ENCODE data around the gene ATF6. TPM values are rescaled to one million over a fixed set of nuclear protein-coding genes. Genes with fewer than 3 reads are reported as not detected.

ATF6 gene
- total and polyA plus RNA-seq, 2 donors (not counting 3 experiments of a cell fraction or from before 2014, with no cell fraction given), result 24.9 to 40.3 TPM

DNA sequence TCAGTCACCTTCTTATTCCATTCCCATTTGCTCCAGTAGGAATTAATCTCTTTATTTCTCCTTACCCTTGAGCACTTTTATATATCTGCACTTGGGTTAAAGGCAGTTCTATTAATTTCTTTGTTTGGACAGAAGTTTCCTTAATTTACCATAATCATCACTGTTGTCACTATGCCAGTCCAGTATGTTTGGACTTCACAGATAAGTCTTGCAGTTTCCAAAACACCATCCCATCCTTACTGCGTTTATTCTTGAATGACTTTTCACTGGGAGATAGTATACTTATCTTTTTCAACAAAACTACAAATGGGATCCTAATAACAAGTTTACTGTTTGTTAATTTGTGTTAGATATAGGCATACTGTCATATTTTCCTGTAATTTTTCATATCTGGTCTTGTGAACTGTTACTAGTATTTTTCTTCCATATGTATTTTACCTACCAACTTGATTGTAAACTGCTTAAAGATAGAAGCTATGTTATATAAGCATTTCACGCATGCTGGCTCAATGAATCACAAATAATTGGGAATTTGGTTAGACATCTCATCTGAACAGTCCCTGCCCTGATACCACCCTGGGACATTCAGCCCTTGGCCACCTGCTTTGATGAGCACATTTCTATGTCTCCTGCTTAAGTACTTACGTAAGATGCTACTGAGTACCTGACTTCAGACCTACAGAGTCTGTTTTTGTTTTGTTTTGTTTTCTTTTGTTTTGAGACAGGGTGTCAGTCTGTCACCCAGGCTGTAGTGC, 179.4 kb downstream of the ATF6 start:
- Histone ChIP-seq H3K4me2 (ENCODE audit: insufficient read depth, low read length) (no peak overlapping the region), H2AFZ (ENCODE audit: low read depth, low read length) (no peak overlapping the region), H3K9me1 (replicated peaks; ENCODE audit: control insufficient read depth, extremely low read depth, insufficient read depth, low read length) (no peaks in the 10 kb centered on the region), H3K27ac (ENCODE audit: insufficient read depth, low read depth, low read length) (no peak overlapping the region), H4K20me1 (replicated peaks; ENCODE audit: control insufficient read depth, extremely low read depth, insufficient read depth, low read length) (no peaks in the 10 kb centered on the region), H3K4me1 (ENCODE audit: control insufficient read depth, extremely low read depth, insufficient read depth, low read length) (no peaks in the 10 kb centered on the region), H3K79me2 (ENCODE audit: control insufficient read depth, insufficient read depth, low read length) (no peaks in the 10 kb centered on the region), H3K9ac (replicated peaks; ENCODE audit: extremely low read depth, insufficient read depth, low read length) (no peak overlapping the region), H3K36me3 (ENCODE audit: control insufficient read depth in 2 of 2, extremely low read depth in 1 of 2, insufficient read depth in 2 of 2, low read length in 2 of 2) (peaks cover 0 to 2% of the 10 kb centered on the region in 2 experiments), H3K27me3 (ENCODE audit: control insufficient read depth in 2 of 2, insufficient read depth in 2 of 2, low read length in 2 of 2) (no peaks in the 10 kb centered on the region), H3K4me3 (replicated peaks in 1 of 3; ENCODE audit: insufficient read depth in 1 of 3, low read depth in 1 of 3, low read length in 3 of 3) (no peak overlapping the region), H3K9me3 (replicated peaks; ENCODE audit: control insufficient read depth, insufficient read depth, low read length) (no peaks in the 10 kb centered on the region)
- FAIRE-seq (no peak), DNase-seq (ENCODE audit: low read depth, low spot score) (no peak)
- ChIA-PET POLR2A (no interaction called here), CTCF (interaction anchor here (1.4 kb wide), 1 partner anchor 78 kb away, joined by 3 read pairs; the partner anchor contains the start of gene OLFML2B)
- BruUV-seq (replicated peaks), result no TSS peak
- intact Hi-C loops (cut with micrococcal nuclease) (no loop called here), dilution Hi-C loops (cut with MboI; ENCODE audit: extremely low pct_ligation_motif_present, low sequenced_read_pairs) (no loop called here)
- TF ChIP-seq POLR2A (IDR thresholded peaks at IDR 0.05; ENCODE audit: low read depth, low read length), result no peak
- no peak for TF ChIP-seq POLR2AphosphoS5 (IDR thresholded peaks at IDR 0.05; ENCODE audit: insufficient read depth, low read depth, low read length)
- no peak for TF ChIP-seq FOS (IDR thresholded peaks at IDR 0.05; ENCODE audit: borderline replicate concordance, insufficient read depth, low read length)
- TF ChIP-seq MYC (IDR thresholded peaks at IDR 0.05; ENCODE audit: low read depth, low read length), result no peak
- TF ChIP-seq, protein P1, sequence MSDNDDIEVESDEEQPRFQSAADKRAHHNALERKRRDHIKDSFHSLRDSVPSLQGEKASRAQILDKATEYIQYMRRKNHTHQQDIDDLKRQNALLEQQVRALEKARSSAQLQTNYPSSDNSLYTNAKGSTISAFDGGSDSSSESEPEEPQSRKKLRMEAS (IDR thresholded peaks at IDR 0.05; ENCODE audit: insufficient read depth, insufficient read length), result no peak
- TF ChIP-seq, protein P2, sequence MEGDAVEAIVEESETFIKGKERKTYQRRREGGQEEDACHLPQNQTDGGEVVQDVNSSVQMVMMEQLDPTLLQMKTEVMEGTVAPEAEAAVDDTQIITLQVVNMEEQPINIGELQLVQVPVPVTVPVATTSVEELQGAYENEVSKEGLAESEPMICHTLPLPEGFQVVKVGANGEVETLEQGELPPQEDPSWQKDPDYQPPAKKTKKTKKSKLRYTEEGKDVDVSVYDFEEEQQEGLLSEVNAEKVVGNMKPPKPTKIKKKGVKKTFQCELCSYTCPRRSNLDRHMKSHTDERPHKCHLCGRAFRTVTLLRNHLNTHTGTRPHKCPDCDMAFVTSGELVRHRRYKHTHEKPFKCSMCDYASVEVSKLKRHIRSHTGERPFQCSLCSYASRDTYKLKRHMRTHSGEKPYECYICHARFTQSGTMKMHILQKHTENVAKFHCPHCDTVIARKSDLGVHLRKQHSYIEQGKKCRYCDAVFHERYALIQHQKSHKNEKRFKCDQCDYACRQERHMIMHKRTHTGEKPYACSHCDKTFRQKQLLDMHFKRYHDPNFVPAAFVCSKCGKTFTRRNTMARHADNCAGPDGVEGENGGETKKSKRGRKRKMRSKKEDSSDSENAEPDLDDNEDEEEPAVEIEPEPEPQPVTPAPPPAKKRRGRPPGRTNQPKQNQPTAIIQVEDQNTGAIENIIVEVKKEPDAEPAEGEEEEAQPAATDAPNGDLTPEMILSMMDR (IDR thresholded peaks at IDR 0.05; ENCODE audit: extremely low read depth in 1 of 2, insufficient read depth in 1 of 2, low read depth in 1 of 2, low read length in 2 of 2), result no peak
- TF ChIP-seq JUN (IDR thresholded peaks at IDR 0.05; ENCODE audit: borderline replicate concordance, insufficient read depth, insufficient read length, low read depth), result no peak
- no peak for TF ChIP-seq GATA2 (IDR thresholded peaks at IDR 0.05; ENCODE audit: insufficient read depth, insufficient read length, low read depth, low read length)
- no peak for TF ChIP-seq EZH2 (IDR thresholded peaks at IDR 0.05; ENCODE audit: borderline replicate concordance, low read depth, low read length, severe bottlenecking)

All from endothelial cell of umbilical vein (primary cell).